ENCODE measurements around the gene CRIP1. TPM values are rescaled to one million over a fixed set of nuclear protein-coding genes. Genes with fewer than 3 reads are reported as not detected.
A peak's percentile ranks its signal among the peaks of the same experiment; 100 is the strongest.

Gene CRIP1
- total RNA-seq, 4 donors from 2014 or later, result 26.4 to 77.8 (median 33.5) TPM

DNA sequence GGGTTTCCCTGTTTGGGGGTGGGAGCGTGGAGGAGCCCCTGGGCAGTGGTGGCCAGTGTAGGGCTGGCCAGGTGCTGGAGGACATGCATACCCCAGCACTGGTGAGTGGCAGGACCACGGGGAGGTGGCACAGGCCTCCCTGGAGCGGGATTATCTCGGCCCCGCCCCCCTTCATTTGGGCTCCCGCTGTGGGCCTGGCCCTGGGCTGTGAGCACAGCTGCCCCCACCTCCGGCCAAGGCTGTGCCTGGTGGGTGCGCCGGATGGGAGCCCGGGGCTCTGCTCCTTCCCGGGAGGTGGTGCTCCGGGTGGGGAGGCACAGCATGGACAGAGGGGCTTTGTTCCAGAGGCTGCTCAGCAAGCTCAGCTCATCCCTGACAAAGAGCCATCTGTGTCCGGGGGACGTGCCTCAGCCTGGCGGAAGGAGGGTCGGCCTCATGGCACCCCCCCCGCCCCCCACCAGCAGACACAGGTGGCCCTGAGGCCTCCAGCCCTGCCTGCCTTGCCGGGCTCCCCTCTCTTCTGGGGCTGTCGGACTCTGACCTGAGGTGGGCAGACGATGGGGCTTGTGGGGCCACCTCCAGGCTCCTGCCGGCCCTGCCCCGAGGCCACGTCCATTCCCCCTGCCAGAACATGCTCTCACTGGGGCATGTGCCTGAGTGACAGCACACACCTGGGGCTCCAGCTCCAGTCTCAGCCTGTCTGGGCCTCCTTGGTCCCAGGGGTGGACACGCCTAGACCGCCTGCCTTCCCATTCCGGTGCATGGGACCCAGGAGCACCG is 12.8 kb downstream of the CRIP1 start:
- Histone ChIP-seq H3K4me1 (peaks cover 0 to 23% (median 8%) of the 10 kb centered on the region in 4 donors), H3K9me3 (no peaks in the 10 kb centered on the region), H3K4me3 (no peak overlapping the region), H3K27ac (peak overlapping the region; percentile 74 to 92 (median 82)), H3K36me3 (peaks cover 0 to 5% (median 0%) of the 10 kb centered on the region in 3 donors), H3K27me3 (no peaks in the 10 kb centered on the region)
- 36 to 38% methylated on average over 8 to 18 of the region's 27 CpGs for WGBS, 2 donors
- no peak for DNase-seq (ENCODE audit: low spot score in 2 of 2)
- peak in 1 of 2 donors; percentile 35 for TF ChIP-seq POLR2A (IDR thresholded peaks at IDR 0.05)
- no peak for TF ChIP-seq CTCF (IDR thresholded peaks at IDR 0.05)
- peak; percentile 34 to 35 for TF ChIP-seq EP300 (IDR thresholded peaks at IDR 0.05)

GRCh38 chr14:105500036-105500725 is 13.5 kb downstream of the CRIP1 start:
- Histone ChIP-seq H3K9me3 (no peaks in the 10 kb centered on the region), H3K4me1 (peaks cover 0 to 23% (median 8%) of the 10 kb centered on the region in 4 donors), H3K36me3 (peaks cover 0 to 4% (median 0%) of the 10 kb centered on the region in 3 donors), H3K27ac (peak overlapping the region; percentile 74 to 92 (median 82)), H3K4me3 (no peak overlapping the region), H3K27me3 (no peaks in the 10 kb centered on the region)
- no peak for TF ChIP-seq POLR2A (IDR thresholded peaks at IDR 0.05)
- no peak for TF ChIP-seq CTCF (IDR thresholded peaks at IDR 0.05)
- TF ChIP-seq EP300 (IDR thresholded peaks at IDR 0.05), result no peak
- DNase-seq (ENCODE audit: low spot score in 2 of 2), result no peak
- WGBS, 2 donors, result 73 to 74% methylated on average over 12 to 21 of the region's 21 CpGs

GRCh38 chr14:105500726-105501101 is 14.0 kb downstream of the CRIP1 start:
- TF ChIP-seq EP300 (IDR thresholded peaks at IDR 0.05), result no peak
- no peak for TF ChIP-seq CTCF (IDR thresholded peaks at IDR 0.05)
- TF ChIP-seq POLR2A (IDR thresholded peaks at IDR 0.05), result no peak
- Histone ChIP-seq H3K36me3 (peaks cover 0 to 4% (median 0%) of the 10 kb centered on the region in 3 donors), H3K27me3 (no peaks in the 10 kb centered on the region), H3K4me1 (peaks cover 0 to 23% (median 8%) of the 10 kb centered on the region in 4 donors), H3K4me3 (no peak overlapping the region), H3K27ac (peak overlapping the region in 2 of 4 donors; percentile 90 to 92), H3K9me3 (no peaks in the 10 kb centered on the region)
- DNase-seq (ENCODE audit: low spot score in 2 of 2), result no peak
- 66 to 70% methylated on average over 10 of the region's 10 CpGs for WGBS, 2 donors

DNA sequence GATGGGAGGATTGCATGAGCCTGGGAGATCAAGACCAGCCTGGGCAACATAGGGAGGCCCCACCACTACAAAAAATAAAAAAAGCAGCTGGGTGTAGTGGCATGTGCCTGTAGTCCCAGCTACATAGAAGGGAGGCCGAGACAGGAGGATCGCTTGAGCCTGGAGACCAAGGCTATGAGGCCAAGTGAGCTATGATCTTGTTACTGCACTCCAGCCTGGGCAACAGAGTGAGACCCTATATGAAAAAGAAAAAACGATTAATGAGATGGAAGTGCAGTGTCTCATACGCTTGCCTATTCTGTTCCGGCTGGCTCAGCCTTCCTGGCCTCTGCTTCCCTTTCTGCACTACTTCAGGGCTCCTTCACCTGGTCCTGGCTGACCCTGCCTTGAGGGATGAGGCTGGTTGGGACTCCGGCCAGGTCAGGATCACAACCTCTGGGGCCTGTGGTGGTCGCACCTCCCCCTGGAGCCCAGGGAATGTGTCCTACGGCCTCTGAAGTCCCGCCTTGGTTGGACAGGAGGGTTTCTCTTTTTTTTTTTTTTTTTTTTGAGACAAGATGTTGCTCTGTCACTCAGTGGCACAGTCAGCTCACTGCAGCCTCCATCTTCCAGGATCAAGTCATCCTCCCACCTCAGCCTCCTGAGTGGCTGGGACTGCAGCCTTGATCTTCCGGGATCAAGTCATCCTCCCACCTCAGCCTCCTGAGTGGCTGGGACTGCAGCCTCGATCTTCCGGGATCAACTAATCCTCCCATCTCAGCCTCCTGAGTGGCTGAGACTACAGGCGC is 15.0 kb downstream of the CRIP1 start:
- peaks cover 0 to 23% (median 8%) of the 10 kb centered on the region in 4 donors for H3K4me1 ChIP-seq
- H3K4me3 ChIP-seq, result no peak overlapping the region
- no peak for TF ChIP-seq EP300 (IDR thresholded peaks at IDR 0.05)
- TF ChIP-seq CTCF (IDR thresholded peaks at IDR 0.05), result no peak
- no peak for TF ChIP-seq POLR2A (IDR thresholded peaks at IDR 0.05)
- H3K27me3 ChIP-seq, result no peaks in the 10 kb centered on the region
- H3K36me3 ChIP-seq, result peaks cover 0 to 4% (median 0%) of the 10 kb centered on the region in 3 donors
- no peak for DNase-seq (ENCODE audit: low spot score in 2 of 2)
- WGBS, 2 donors, result 86% methylated on average over 12 to 13 of the region's 13 CpGs
- H3K9me3 ChIP-seq, result no peaks in the 10 kb centered on the region
- H3K27ac ChIP-seq, result peak overlapping the region in 1 of 4 donors; percentile 20

All from tibial nerve (tissue), 4 donors.